ENCODE results near the gene FGB.

The FGB gene

GRCh38 chr4:154597798-154598774 is 35.3 kb downstream of the FGB start:
- TF ChIP-seq ZFX (IDR thresholded peaks at IDR 0.05; ENCODE audit: borderline replicate concordance), result no peak
- TF ChIP-seq, protein P1, sequence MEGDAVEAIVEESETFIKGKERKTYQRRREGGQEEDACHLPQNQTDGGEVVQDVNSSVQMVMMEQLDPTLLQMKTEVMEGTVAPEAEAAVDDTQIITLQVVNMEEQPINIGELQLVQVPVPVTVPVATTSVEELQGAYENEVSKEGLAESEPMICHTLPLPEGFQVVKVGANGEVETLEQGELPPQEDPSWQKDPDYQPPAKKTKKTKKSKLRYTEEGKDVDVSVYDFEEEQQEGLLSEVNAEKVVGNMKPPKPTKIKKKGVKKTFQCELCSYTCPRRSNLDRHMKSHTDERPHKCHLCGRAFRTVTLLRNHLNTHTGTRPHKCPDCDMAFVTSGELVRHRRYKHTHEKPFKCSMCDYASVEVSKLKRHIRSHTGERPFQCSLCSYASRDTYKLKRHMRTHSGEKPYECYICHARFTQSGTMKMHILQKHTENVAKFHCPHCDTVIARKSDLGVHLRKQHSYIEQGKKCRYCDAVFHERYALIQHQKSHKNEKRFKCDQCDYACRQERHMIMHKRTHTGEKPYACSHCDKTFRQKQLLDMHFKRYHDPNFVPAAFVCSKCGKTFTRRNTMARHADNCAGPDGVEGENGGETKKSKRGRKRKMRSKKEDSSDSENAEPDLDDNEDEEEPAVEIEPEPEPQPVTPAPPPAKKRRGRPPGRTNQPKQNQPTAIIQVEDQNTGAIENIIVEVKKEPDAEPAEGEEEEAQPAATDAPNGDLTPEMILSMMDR (IDR thresholded peaks at IDR 0.05), result no peak
- no peak overlapping the region for H3K27ac ChIP-seq

DNA sequence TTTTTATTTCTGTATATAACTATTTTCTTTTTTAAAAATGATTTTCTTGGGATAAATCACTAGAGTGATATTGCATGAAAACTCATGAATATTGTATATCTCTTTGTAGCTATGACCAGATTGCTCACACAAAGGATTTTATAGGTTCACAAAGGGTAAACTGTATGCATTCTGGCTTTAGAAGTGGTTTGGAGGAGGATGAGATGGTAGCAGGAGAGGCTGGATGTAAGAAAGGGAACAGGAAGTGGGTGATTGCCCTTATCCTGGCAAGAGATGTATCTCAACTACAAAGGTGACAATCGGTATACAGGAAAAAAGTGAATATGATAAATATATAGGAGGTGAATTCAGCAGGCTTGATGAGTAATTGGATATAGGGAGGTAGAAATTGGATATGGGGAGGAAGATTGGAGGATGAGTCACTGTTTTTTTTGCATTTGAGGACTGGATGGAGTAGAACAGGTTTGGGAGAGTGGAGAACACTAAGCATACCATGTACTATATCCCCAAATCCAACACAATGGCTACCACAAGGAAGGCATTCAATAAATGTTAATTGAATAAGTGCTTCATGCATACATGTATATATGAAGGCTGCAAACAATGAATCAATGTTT is 39.7 kb downstream of the FGB start:
- H3K27ac ChIP-seq, result no peak overlapping the region

GRCh38 chr4:154603033-154603943 is 40.5 kb downstream of the FGB start:
- TF ChIP-seq, protein P1 (IDR thresholded peaks at IDR 0.05), result no peak
- TF ChIP-seq ZFX (IDR thresholded peaks at IDR 0.05; ENCODE audit: borderline replicate concordance), result no peak
- no peak overlapping the region for H3K27ac ChIP-seq

More for the DNA sequence above, 39.7 kb downstream of the FGB start:
- no peak for TF ChIP-seq ZFX (IDR thresholded peaks at IDR 0.05; ENCODE audit: borderline replicate concordance)
- TF ChIP-seq, protein P1 (IDR thresholded peaks at IDR 0.05), result no peak

DNA sequence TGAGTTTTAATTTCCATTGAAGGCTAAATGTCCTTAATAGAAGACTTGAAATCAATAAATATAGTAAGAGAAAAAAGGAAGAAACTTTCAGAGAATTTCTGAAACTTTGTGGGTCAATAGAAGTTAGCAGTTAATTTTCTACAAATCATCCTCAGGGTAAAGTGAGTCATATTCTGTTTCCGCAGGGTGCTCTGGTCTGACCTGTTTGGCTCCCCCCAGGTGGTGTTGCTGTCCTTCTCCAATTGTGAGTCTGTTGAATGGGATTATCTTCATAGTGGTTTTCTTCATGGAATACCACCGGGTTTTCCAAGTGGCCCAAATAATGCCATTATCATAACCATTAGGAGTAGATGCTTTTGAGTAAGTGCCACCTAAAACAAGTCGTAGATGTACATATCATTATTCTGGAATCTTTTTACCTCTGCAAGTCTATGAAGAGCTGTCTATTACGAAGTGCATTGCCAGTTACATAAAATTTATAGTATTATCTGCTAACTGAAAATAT is 41.9 kb downstream of the FGB start:
- TF ChIP-seq, protein P1 (IDR thresholded peaks at IDR 0.05), result no peak
- TF ChIP-seq ZFX (IDR thresholded peaks at IDR 0.05; ENCODE audit: borderline replicate concordance), result no peak
- no peak overlapping the region for H3K27ac ChIP-seq

DNA sequence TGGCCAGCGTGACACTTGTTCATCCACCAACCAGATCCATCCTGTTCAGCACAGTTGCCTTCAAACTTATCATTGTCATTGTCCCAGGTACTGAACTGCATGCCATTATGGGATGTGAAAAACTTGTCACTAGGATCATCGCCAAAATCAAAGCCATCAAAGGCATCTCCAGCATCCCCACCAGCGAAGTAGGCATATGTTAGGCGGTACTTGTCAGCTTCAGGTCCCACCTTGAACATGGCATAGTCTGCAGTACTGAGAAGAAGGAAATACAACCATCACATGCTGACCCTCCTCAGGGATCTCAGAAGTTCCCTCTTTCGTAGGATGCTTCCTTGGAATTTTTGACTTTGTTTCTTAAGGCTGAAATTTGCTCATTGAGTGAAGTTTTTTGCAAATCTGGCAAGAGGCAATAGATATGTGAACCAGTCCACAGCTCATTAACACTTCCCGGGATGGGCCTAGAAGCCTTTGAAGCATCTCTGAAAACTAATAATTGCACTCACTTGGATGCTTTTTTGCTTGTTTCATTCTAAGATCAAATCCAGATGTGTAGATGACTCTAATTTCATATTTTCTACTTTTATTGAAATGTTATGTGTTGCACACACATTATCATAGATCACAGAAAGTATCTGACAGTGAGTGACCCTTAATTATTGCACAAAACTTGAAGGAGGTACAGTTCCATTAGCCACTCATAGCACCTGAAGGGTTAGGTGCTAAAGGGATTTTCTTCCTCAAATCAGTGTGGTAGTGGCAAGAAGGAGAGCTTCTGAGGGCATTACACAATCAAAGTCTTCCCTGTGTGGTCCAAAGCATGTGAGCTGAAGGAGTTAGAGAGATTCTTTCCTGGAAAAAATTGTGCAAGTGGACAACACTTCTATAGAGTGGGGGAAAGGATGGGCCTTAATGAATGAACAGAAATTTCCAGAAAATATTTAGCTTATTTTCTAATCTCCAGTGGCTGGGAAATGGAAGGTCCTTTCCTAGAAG is 44.2 kb downstream of the FGB start:
- TF ChIP-seq, protein P1 (IDR thresholded peaks at IDR 0.05), result no peak
- no peak for TF ChIP-seq ZFX (IDR thresholded peaks at IDR 0.05; ENCODE audit: borderline replicate concordance)
- no peak overlapping the region for H3K27ac ChIP-seq
